Erythroblast (primary cell): Measurements from ENCODE around the gene TGFB1I1.
"Not testable (repeated sequence)": the region's sequence is repeated elsewhere in the genome, so short reads cannot be mapped to it uniquely, and the experiment has no call there.

ENCODE experiments used
- DNase-seq, 2 experiments: peaks; one replicate each; lab custom pipeline; 2025; lab: John Stamatoyannopoulos, UW
- GATA1 ChIP-seq: IDR thresholded peaks from 2 replicates; pipeline ENCODE4 v1.6.1; 2011; ENCODE audit warnings: low read depth, mild to moderate bottlenecking, control low read depth, low read length, moderate library complexity
- POLR2A ChIP-seq: IDR thresholded peaks from 2 replicates; pipeline ENCODE4 v1.6.1; 2011; ENCODE audit warnings: mild to moderate bottlenecking, low read length

TGFB1I1 gene

GRCh38 chr16:31493506-31494125, 21.7 kb downstream of the TGFB1I1 start:
- no peak for DNase-seq
- TF ChIP-seq POLR2A (no peak), GATA1 (no peak)

GRCh38 chr16:31496670-31497069, 24.7 kb downstream of the TGFB1I1 start:
- TF ChIP-seq POLR2A (no peak), GATA1 (no peak)
- no peak for DNase-seq

DNA sequence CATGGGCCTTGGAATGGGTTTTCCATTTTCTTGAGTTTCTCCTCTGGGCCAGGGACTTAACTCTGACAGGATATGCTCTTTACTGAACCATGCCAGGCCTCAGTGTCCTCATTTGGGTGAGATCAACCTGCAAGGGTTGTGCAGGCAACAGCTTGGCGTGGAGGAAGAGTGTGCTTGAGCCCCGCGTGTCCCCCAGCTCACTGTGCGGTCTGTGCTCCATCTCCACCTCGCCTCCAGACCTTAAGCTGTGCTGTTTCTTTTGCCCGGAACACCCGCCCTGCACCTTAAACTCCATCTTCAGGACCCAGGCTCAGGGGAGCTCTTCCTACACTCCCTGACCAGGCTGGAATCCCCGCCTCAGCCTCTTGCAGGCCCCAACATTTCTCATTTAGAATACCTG, 26.5 kb downstream of the TGFB1I1 start:
- TF ChIP-seq POLR2A: no peak
- TF ChIP-seq GATA1: no peak
- DNase-seq: no peak

- DNase-seq: no peak
- no peak for TF ChIP-seq GATA1
- TF ChIP-seq POLR2A: no peak
Measured at GRCh38 chr16:31499928-31500327, 28.0 kb downstream of the TGFB1I1 start.

GRCh38 chr16:31501226-31501965, 29.4 kb downstream of the TGFB1I1 start:
- no peak for DNase-seq
- no peak for TF ChIP-seq GATA1
- no peak for TF ChIP-seq POLR2A

GRCh38 chr16:31501966-31502348, 30.0 kb downstream of the TGFB1I1 start:
- no peak for DNase-seq
- TF ChIP-seq POLR2A: no peak

- no peak for TF ChIP-seq POLR2A
- DNase-seq: no peak
Measured at GRCh38 chr16:31502981-31503380, 31.0 kb downstream of the TGFB1I1 start.

DNA sequence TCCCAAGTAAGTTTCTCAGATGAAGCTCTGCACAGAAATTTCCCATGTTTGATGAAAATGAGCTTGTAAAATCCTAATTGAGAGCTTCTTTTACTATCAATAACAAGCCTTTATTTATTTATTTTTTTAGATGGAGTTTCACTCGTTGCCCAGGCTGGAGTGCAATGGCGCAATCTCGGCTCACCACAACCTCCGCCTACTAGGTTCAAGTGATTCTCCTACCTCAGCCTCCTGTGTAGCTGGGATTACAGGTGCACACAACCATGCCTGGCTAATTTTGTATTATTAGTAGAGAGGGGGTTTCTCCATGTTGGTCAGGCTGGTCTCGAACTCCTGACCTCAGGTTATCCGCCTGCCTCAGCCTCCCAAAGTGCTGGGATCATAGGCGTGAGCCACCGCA, 31.6 kb downstream of the TGFB1I1 start:
- DNase-seq: not testable (repeated sequence)

- DNase-seq: no peak
- TF ChIP-seq GATA1 (no peak), POLR2A (no peak)
Measured at GRCh38 chr16:31504159-31504558, 32.2 kb downstream of the TGFB1I1 start.

- DNase-seq: no peak
- TF ChIP-seq GATA1: no peak
- TF ChIP-seq POLR2A: no peak
Measured at GRCh38 chr16:31505483-31505882, 33.5 kb downstream of the TGFB1I1 start.

- TF ChIP-seq GATA1: no peak
- no peak for TF ChIP-seq POLR2A
- no peak for DNase-seq
Measured at GRCh38 chr16:31507617-31507928, 35.6 kb downstream of the TGFB1I1 start.

DNA sequence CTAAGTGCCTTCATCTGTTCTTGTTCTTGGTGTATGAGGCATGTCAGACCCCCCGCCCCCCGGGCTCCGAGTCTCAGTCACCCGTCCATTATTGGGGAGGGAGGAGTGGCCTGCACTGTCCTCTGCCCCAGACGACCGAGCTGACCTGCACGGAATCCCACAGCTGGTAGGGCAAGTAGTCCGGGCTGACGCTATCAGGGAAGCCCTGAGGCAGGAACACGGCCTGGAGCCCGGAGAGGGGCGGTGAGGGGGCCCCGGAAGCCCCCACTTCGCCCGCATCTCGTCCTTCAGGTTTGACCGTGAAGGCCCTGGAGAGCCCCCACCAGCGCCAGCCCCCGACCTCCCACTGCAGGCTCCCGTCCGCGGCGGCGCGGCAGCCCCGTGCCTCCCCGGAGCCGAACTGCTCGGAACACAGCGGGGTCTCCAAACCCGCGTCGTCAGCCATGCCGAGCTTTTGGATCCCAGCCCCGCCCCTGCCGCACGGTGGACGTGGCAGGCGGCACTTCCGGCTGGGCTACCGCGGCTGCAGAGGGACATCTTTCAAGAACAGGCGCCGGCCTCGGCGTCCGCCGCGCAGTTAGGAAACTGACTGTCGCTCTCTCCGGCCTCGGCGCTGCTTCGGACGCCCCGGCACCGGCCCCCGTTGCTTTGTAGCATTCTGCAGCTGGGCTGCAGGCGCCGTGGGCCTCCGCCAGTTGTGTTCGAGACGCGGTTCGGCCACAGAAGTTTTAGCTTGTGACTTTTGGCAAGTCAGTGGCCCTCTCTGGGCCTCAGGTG, 36.2 kb downstream of the TGFB1I1 start, which contains the start of gene RUSF1:
Gene RUSF1, minus strand, starts transcription at position 463 of the 777 bp plus-strand sequence. Its CDS starts 18 bp downstream, at position 445.
- TF ChIP-seq POLR2A: peak; percentile 91
- no peak for TF ChIP-seq GATA1
- DNase-seq: peak; percentile 94

DNA sequence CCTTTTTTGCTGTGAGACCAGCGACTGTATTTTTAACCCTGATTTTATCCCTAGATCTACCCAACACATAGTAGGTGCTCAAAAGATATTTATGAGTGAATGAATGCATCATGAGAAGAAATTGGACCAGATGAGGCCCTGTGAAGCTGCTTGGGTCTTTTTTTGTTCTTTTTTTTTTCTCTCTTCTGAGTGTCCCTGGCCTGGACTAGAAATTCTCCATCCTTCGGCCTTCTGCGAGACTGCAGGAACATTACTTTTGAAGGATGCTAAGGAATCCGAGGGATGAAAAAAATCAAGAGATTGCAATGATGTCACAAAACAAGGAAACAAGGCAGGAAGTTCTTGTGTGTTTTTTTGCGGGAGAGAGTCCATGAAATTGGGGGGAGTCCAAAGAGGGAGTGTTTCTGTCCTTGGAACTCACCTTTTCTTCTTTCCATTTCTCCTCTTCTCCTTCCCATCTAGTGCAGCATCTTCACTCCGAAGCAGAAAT, 36.8 kb downstream of the TGFB1I1 start:
- no peak for DNase-seq
- no peak for TF ChIP-seq POLR2A
- no peak for TF ChIP-seq GATA1

- DNase-seq: no peak
- TF ChIP-seq POLR2A (no peak), GATA1 (no peak)
Measured at GRCh38 chr16:31513126-31513525, 41.2 kb downstream of the TGFB1I1 start.

DNA sequence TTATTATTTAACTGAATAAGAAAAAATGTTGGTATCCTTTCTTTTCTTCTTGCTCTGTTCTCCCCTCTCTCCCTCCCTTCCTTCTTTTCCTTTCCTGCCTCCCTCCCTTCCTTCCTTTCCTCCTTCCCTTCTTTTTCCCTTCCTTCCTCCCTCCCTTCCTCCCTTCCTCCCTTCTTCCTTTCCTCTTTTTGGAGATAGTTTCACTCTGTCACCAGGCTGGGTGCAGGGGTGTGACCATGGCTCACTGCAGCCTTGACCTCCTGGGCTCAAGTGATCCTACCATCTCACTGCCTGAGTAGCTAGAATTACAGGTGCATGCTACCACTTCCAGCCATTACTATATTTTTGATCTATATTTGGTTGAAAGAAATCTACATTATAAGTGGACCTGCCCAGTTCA, 41.9 kb downstream of the TGFB1I1 start:
- DNase-seq: no peak
- no peak for TF ChIP-seq POLR2A
- no peak for TF ChIP-seq GATA1
